Ammon's horn (tissue), 1 donor: ENCODE results near the gene RAB20.
"Not testable (repeated sequence)": the region's sequence is repeated elsewhere in the genome, so short reads cannot be mapped to it uniquely, and the experiment has no call there.

Experiments
- DNase-seq: peaks from one replicate; pipeline ENCODE4 v3.0.0-alpha.2; 2016; ENCODE audit warnings: low spot score

The RAB20 gene

DNA sequence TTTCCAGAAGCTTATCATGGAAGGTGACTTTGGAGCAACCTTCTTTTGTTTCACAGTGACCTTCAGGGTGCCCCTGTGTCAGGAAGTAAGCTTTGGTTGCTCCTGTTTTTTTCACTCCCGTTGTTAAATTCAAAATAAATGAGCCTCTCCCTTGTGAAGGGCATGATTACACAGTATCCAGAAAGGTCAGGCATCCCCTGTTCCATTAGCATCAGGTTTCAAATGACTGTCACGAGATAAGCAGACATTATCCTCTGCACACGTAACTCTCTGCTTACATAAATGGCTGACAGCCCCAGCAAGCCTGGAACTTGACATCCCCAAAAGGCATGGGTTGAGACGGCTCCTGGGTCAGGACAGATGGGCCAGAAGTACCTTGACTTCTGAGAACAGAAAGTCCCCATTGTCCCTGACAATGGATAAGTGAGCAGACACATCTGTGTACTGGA, 52.0 kb downstream of the RAB20 start:
- no peak for DNase-seq

- no peak for DNase-seq
These were observed 53.7 kb downstream of the RAB20 start for GRCh38 chr13:110507678-110508381.

- DNase-seq, result no peak
These were observed 54.5 kb downstream of the RAB20 start for GRCh38 chr13:110506859-110507566.

DNA sequence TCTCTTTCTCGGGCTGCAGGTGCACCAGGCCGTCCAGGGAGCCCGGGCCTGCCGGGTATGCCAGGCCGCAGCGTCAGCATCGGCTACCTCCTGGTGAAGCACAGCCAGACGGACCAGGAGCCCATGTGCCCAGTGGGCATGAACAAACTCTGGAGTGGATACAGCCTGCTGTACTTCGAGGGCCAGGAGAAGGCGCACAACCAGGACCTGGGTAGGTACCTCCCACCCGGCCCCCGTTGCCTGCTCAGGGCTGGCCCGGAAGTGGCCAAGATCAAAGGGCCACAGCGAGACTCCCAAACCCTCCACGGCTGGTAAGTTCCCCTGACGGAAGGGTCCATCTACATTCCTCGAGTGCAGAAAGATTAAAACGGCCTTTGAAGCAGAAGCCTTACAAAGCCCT, 55.1 kb downstream of the RAB20 start:
- DNase-seq, result no peak

- no peak for DNase-seq
These were observed 55.9 kb downstream of the RAB20 start for GRCh38 chr13:110505594-110505993.

DNA sequence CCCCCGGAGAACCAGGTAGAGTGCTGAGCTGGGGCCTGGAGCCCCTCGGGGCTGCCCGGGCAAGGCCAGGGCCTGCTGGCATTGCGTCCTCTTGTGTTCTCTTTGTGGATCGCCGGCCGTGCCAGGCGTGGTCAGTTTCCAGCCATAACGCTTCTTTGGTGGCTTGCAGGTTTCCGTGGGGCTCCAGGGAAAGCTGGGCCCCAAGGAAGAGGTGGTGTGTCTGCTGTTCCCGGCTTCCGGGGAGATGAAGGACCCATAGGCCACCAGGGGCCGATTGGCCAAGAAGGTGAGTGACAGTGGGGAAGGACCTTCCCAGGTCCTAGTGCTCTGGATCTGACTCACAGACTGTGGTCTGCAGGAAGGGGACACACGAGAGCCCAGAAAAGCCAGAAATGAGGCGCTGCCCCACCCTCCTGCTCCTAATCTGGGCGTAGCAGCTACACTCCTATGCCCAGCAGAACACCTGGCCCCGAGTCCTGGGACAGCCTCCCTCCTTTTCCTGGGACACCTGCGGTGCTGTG, 57.5 kb downstream of the RAB20 start:
- no peak for DNase-seq

GRCh38 chr13:110503037-110503901, 58.3 kb downstream of the RAB20 start:
- DNase-seq, result no peak

DNA sequence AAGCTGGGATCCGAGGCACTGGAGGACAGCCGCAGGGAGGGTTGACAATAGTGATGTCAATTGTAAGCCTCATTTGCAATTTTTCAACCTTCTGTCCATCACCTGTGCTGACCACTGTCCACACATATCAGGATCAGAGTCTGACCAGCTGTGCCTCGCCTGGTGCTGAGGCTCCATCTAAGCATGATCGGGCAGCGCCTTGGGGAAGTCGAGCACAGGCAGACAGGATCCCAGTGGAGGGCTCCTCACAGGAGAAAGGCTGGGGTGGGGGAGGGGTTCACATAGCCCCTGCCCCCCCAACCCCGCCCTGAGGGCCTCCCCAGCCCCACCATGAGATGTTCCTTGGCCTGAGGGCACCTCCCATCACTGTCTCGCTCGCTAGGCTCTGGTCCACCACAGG, 60.3 kb downstream of the RAB20 start:
- no peak for DNase-seq

DNA sequence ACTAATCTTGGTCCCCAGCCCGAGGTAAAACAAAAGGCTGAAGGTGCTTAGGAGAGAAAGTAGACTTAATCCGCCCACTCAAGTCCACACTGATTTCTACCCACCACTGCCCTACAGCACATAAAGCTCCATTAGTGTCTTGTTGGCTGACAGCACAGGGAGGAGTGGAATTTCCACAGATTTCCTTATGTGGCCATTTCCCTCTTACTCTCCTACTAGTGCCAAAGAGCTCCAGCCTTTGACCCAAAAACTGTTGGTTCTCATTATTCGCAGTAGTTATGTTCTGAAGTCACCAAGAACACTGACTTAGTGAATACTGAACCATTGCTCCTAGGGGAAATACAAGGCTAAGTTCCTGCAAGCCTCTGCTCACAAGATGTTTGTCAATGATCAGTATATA, 61.2 kb downstream of the RAB20 start:
- DNase-seq, result no peak

DNA sequence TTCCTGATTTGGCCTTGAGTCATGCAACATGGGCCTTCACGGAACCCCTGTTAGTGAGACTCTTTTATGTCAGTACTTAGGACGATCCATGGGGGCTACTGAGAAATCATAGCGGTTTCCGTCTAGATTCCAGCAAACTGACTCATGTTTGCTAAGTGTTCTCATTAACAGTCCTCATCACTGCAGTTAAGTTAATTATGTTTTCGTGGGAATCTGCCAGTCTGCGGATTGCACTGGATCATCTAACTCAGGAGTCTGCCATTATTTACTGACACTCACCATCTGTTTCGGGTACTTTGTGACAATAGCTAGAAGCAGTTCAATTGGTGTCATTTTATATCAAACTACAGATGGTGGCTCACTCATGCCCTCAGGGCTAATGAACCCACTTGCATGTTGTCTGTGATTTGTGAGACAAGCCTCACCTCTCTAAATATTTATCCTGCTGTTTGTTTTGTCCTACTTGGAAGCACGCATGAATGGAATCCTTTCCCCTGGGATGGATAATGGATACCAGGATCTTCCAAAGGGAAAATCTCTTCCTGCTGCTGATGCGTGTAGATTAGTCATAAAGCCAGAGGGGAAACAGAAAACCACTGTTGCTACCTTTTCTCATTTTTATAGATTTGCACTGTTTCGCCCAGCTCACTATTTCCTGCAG, 61.8 kb downstream of the RAB20 start:
- DNase-seq, result peak; percentile 71

GRCh38 chr13:110498765-110499164, 62.8 kb downstream of the RAB20 start:
- DNase-seq, result no peak

DNA sequence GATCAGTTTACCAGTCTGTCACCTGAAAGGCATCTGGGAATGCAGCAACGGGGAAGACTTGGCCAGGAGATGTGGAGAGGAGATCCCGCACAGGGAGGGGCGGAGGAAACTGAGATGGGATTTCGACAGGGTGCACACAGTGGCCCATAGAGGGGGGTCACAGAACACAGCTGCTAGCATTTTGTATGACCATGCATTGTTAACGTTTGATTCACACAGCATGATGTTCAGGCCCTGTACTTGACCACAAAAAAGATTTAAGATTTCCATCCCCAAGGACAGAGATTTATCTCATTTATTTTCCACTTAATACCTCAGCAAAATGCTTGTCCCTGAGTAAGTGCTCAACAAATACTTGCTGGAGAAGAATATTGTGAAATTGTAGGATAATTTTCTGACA, 63.2 kb downstream of the RAB20 start:
- no peak for DNase-seq

- not testable (repeated sequence) for DNase-seq
These were observed 63.6 kb downstream of the RAB20 start for GRCh38 chr13:110497896-110498295.

GRCh38 chr13:110497003-110497402, 64.5 kb downstream of the RAB20 start:
- no peak for DNase-seq

DNA sequence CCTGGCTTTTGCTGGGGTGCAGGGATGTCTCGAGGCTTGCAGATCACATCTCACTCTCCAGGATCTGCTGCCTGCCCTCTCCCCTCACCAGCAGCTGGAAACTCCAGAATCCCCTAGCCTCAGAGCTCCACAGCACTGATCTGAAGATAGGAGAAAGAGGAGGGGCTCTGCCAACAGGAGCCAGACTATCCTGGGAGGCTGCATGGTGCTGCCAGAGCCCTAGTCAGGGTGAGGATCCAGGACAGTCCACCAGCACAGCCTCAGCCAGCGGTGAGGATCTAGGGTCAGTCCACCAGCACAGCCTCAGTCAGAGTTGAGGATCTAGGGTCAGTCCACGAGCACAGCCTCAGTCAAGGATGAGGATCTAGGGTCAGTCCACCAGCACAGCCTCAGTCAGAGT, 65.2 kb downstream of the RAB20 start:
- no peak for DNase-seq

DNA sequence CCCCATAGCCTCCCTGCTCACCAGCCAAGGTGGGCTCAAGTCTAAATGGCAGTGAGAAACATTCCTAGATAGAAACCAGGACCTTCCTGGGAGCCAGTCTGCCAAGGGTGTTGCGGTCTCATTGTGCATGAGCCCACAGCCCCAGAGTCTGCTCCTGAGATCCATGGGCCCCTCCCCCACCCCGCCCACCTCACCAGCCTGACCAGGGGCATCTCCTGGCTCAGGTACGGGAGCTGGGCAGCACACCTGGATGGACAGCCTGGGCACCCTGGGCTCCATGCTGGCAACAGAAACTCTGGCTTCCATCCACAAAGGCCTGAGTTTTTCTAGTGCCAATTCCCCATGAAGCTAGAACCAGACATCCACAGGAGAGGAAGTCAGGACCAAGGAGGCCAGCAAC, 65.6 kb downstream of the RAB20 start:
- DNase-seq, result no peak

GRCh38 chr13:110495376-110495775, 66.1 kb downstream of the RAB20 start:
- no peak for DNase-seq

DNA sequence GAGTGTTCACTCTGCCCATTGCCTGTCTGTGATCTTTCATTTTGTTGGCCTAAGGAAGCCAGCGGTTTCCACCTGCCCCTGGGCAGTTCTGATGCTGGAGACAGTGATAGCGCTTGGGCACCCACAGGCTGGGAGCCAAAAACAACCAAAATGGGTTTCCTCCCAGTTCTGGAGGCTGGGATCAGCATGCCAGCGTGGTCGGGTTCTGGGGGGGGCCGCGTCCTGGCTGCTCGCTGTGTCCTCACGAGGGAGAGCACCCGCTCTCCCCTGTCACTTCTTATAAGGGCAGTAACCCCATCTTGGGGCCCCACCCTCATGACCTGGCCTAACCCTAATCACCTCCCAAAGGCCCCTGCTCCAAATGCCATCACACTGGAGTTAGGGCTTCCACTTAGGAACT, 67.9 kb downstream of the RAB20 start:
- no peak for DNase-seq

- DNase-seq, result no peak
These were observed 68.6 kb downstream of the RAB20 start for GRCh38 chr13:110492679-110493593.

GRCh38 chr13:110491869-110492678, 69.4 kb downstream of the RAB20 start:
- DNase-seq, result no peak
